Measurements from ENCODE around the gene FBP1.

GRCh38 chr9:94619026-94619425, 20.3 kb downstream of the FBP1 start:
- TF ChIP-seq FOXP2 (optimal IDR thresholded peaks at IDR 0.05; ENCODE audit: borderline replicate concordance, extremely low read depth, extremely low read length, insufficient read depth) (no peak), POLR2AphosphoS5 (IDR thresholded peaks at IDR 0.05; ENCODE audit: low read depth, low read length) (no peak), TAF1 (IDR thresholded peaks at IDR 0.05; ENCODE audit: borderline replicate concordance, insufficient read depth, low read length) (no peak), SIN3A (IDR thresholded peaks at IDR 0.05; ENCODE audit: borderline replicate concordance, insufficient read depth, low read length) (no peak)
